A549 treated with Mapracorat at 1 μM for 4 hours (cell line): ENCODE results near the gene GRXCR1. TPM values are rescaled to one million over a fixed set of nuclear protein-coding genes. Genes with fewer than 3 reads are reported as not detected.

ENCODE experiments used
- total RNA-seq: library from RNA; stranded (reverse); fragments of 200-300 nt; extraction: Qiagen RNA extraction; gene quantifications from 5 replicates; pipeline ENCODE4 v1.2.3, GENCODE V29; 2022

GRXCR1 gene
- not detected in 5 replicates for total RNA-seq

DNA sequence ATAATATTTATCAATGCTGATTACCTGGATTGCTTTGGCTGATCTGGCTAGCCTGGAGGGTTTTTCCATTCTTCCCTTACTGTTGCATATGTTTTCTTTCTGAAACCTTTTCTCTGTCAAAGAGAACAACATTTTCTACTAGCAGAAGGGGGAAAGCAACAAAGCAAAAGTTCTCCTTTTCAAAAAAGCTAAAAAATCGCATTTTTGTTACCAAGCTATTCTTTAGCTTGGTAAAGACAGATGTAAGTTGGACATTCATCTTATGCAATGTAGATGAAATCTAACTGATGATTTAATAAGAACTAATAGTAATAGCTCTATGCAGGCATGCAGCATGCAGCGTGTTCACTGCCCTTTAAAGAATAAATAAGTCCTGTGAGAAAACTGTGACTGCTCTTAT is at the start of gene GRXCR1:
TSS of gene GRXCR1 (plus strand) at position 301 of the 400 bp plus-strand sequence. CDS start 554 bp downstream, outside the sequence.

Other genes starting within 250 kb of the GRXCR1 start
- gene ATP8A1, start 235.6 kb upstream of the GRXCR1 start, total RNA-seq = 0.03 to 0.09 TPM (median 0.06 TPM) in 4 of 5 replicates, not detected in the other